Tibial artery (tissue), 4 donors: ENCODE measurements around the gene NEDD9.

Experiments
- DNase-seq, 2 donors: peaks; one replicate each; pipeline ENCODE4 v3.0.0-alpha.2; 2019
- H3K27ac ChIP-seq, 2 donors: fragments of 200-600 bp; sonication (generic) in 1 of 2; 1 replicate in 1 of 2; 2 replicates in 1 of 2; pipeline ENCODE4 v1.5.1; 2018 to 2019; ENCODE audit warnings: mild to moderate bottlenecking in 1 of 2
- H3K27me3 ChIP-seq, 2 donors: fragments of 200-600 bp; sonication (generic) in 1 of 2; one replicate each; pipeline versions ENCODE4 v1.5.1 to v1.6.0; 2016 to 2019
- H3K36me3 ChIP-seq, 3 donors: fragments of 200-600 bp; sonication (generic) in 2 of 3; one replicate each; pipeline ENCODE4 v1.5.1; 2016 to 2019; ENCODE audit warnings: mild to moderate bottlenecking in 2 of 3
- H3K4me1 ChIP-seq, 4 donors: fragments of 200-600 bp; sonication (generic) in 2 of 4; 1 replicate in 3 of 4; 2 replicates in 1 of 4; pipeline ENCODE4 v1.5.1; 2016 to 2019
- H3K4me3 ChIP-seq, 2 donors: fragments of 200-600 bp; sonication (generic) in 1 of 2; 1 replicate in 1 of 2; 2 replicates in 1 of 2; pipeline ENCODE4 v1.5.1; 2018 to 2019; ENCODE audit warnings: mild to moderate bottlenecking in 2 of 2
- H3K9me3 ChIP-seq, 3 donors: fragments of 200-600 bp; sonication (generic) in 1 of 3; one replicate each; pipeline ENCODE4 v1.5.1; 2016 to 2019
- intact Hi-C: fragments of 100-400 bp; cut with DNase I; formaldehyde crosslinking; loops from one replicate; pipeline ENCODE4 v1.15.0; 2023; ENCODE audit warnings: low total_unique reads
- TF ChIP-seq, protein P1 (sequence below), 2 experiments: fragments of 200-600 bp in 1 of 2; fragments of 450-650 bp in 1 of 2; IDR thresholded peaks; one replicate each; pipeline ENCODE4 v1.5.1; 2017 to 2019; ENCODE audit warnings: antibody characterized with exemption in 2 of 2, mild to moderate bottlenecking in 1 of 2, moderate library complexity in 1 of 2

NEDD9 gene

DNA sequence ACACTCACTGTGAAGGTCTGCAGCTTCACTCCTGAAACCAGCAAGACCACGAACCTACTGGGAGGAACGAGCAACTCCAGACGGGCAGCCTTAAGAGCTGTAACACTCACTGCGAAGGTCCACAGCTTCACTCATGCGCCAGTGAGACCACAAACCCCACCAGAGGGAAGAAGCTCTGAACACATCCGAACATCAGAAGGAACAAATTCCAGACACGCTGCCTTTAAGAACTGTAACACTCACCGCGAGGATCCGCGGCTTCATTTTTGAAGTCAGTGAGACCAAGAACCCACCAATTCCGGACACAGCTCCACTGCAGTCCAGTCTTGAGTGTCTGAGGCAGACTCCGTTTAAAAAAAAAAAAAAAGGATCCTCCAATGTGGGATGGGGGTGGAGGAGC lies 60.5 kb downstream of the NEDD9 start:
- no peak overlapping the region for H3K4me3 ChIP-seq
- TF ChIP-seq, protein P1, sequence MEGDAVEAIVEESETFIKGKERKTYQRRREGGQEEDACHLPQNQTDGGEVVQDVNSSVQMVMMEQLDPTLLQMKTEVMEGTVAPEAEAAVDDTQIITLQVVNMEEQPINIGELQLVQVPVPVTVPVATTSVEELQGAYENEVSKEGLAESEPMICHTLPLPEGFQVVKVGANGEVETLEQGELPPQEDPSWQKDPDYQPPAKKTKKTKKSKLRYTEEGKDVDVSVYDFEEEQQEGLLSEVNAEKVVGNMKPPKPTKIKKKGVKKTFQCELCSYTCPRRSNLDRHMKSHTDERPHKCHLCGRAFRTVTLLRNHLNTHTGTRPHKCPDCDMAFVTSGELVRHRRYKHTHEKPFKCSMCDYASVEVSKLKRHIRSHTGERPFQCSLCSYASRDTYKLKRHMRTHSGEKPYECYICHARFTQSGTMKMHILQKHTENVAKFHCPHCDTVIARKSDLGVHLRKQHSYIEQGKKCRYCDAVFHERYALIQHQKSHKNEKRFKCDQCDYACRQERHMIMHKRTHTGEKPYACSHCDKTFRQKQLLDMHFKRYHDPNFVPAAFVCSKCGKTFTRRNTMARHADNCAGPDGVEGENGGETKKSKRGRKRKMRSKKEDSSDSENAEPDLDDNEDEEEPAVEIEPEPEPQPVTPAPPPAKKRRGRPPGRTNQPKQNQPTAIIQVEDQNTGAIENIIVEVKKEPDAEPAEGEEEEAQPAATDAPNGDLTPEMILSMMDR (IDR thresholded peaks at IDR 0.05) = no peak
- peaks cover 0 to 7% (median 0%) of the 10 kb centered on the region in 4 donors for H3K4me1 ChIP-seq
- no peaks in the 10 kb centered on the region for H3K27me3 ChIP-seq
- intact Hi-C loops = loop anchor here (2.0 to 5.0 kb wide), 2 partner anchors 27 to 325 kb away; no protein-coding TSS in a partner anchor
- DNase-seq = no peak
- no peaks in the 10 kb centered on the region for H3K9me3 ChIP-seq
- no peak overlapping the region for H3K27ac ChIP-seq
- H3K36me3 ChIP-seq = no peaks in the 10 kb centered on the region

DNA sequence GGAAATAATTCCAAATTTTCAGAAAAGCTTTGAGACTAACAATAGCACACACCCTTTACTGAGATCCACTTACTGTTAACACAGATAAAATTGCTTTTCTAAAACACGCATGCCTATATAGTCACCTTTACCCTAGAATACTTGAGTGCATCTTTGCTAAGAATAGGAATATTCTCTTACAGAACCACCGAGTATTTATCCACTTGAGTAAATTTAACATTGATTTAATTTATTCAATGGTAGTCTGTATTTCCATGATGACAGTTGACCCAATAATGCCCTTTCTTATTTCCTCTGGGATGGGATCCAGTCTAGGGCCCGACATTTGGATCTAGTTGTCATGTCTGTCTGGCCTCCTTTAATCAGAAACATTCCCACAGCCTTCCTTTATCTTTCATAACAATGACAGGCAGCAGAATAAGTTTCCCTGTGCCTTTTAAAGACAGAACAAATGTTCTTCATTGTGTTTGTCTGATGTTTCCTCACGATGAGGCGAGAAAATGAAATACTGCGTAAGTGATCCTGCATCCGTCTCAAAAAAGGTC lies 64.3 kb downstream of the NEDD9 start:
- peaks cover 0 to 7% (median 0%) of the 10 kb centered on the region in 4 donors for H3K4me1 ChIP-seq
- no peaks in the 10 kb centered on the region for H3K27me3 ChIP-seq
- H3K9me3 ChIP-seq = no peaks in the 10 kb centered on the region
- no peak for DNase-seq
- no peak overlapping the region for H3K27ac ChIP-seq
- H3K4me3 ChIP-seq = no peak overlapping the region
- H3K36me3 ChIP-seq = no peaks in the 10 kb centered on the region
- intact Hi-C loops = no loop called here
- TF ChIP-seq, protein P1 (IDR thresholded peaks at IDR 0.05) = no peak

DNA sequence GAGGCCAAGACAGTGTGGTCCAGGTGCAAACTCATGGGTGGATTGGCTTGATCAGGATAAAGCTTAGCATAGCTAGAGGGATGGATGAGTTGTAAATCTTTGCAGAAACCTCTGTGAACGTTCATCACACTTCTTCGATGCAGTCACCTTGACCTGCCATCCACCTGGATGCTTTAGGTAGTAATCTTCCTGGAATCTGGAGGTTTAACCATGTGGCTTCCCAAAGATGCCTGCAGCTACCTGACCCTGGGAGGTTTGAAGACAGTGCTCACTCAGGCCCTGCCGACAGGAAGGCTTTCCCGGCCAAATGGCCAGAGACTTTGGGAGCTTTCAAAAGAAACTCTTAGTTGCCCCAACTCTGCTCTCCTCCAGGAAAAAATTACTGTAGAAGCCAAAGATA lies 65.5 kb downstream of the NEDD9 start:
- Histone ChIP-seq H3K4me1 (no peaks in the 10 kb centered on the region), H3K9me3 (no peaks in the 10 kb centered on the region), H3K27ac (no peak overlapping the region), H3K27me3 (no peaks in the 10 kb centered on the region), H3K36me3 (no peaks in the 10 kb centered on the region), H3K4me3 (no peak overlapping the region)
- intact Hi-C loops = no loop called here
- no peak for DNase-seq
- TF ChIP-seq, protein P1 (IDR thresholded peaks at IDR 0.05) = no peak

DNA sequence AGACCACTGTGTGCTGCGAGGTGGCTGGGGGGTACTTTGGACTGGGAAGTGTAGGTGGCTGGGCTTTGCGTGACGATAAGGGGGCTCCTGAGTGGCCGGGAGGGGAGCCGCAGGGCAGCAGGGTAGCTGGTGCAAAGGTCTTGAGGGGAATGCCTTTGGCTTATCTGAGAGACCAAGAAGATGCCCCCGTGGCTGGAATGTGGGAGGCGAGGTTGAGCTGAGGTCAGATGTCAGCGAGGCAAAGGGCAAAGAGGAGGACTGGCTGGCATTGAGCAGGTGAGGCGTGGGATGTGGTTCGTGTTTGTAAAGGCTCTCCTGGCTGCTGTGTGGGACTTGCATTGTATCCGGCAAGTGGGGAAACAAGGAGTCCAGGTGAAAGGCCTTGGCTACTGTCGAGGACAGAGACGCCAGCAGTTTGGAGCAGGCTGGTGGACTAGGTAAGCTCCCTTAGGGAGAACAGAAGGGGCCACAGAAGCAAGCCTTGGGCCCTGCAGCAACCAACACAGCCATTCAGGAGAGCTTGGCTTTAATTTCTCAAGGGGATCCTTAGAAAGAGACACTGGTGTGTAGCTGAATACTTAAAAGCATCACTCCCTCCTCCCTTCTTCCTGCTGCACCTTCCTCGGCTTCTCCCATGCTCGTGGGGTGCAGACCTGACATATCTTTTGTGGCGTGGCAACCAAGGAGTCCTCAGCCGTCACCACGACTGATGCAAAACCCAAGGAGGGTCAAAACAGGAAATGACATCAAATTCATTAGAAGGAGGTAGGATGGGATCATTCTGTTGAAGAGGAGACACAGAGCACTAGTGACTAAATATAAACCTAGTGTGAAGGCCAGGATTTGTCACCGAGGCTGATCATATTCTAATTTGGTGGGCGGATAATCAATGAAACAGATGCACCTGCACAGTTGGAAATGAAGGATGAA lies 67.5 kb downstream of the NEDD9 start:
- TF ChIP-seq, protein P1 (IDR thresholded peaks at IDR 0.05) = no peak
- intact Hi-C loops = no loop called here
- no peak for DNase-seq

DNA sequence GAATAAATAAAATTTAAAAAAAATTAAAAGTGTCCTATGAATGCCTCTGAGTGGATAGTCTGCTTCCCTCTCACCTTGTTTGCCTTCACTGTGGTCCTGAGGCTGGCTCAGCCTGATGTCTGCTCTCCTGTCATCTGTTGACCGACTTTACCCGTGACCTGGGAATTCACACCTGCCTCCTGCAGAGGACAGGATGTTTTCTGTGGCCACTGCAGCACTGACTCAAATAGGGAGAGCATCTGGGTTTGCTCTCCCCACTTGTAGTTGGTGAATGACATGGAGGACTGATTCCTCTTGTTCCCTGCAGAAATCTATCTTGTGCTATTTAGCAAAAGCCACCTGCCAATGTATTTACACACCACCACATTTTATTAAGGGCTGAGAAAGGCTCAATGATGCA lies 68.5 kb downstream of the NEDD9 start:
- TF ChIP-seq, protein P1 (IDR thresholded peaks at IDR 0.05) = no peak
- intact Hi-C loops = no loop called here
- H3K9me3 ChIP-seq = no peaks in the 10 kb centered on the region
- H3K27ac ChIP-seq = no peak overlapping the region
- no peaks in the 10 kb centered on the region for H3K36me3 ChIP-seq
- H3K4me3 ChIP-seq = no peak overlapping the region
- no peak for DNase-seq
- H3K27me3 ChIP-seq = no peaks in the 10 kb centered on the region
- no peaks in the 10 kb centered on the region for H3K4me1 ChIP-seq

More for the DNA sequence above, 67.5 kb downstream of the NEDD9 start:
- Histone ChIP-seq H3K36me3 (no peaks in the 10 kb centered on the region), H3K27ac (no peak overlapping the region), H3K4me1 (no peaks in the 10 kb centered on the region), H3K27me3 (no peaks in the 10 kb centered on the region), H3K9me3 (no peaks in the 10 kb centered on the region), H3K4me3 (no peak overlapping the region)
